ENCODE data around the gene EYA3. TPM values are rescaled to one million over a fixed set of nuclear protein-coding genes. Genes with fewer than 3 reads are reported as not detected.

EYA3 gene
- total and polyA plus RNA-seq, 10 of the 15 experiments (the other 5 are each of a cell fraction or from before 2014, with no cell fraction given): 13.0 to 46.6 (median 23.4) TPM

DNA sequence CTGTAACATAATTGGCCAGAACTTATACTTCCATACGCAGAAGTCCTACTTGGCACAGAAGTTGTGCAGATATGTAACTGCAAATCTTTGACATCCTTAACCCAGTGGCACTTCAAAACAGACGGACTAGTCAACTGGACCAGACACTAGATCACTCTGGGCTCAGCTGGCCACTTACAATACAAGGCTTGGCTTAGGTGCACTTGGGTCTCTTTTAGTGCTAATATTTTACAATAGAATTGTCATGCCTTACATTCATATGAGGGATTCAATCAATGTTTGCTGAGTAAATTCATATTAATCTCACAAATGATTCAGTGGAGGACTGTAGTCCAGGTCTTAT lies 108.6 kb downstream of the EYA3 start:
- H4K20me1 ChIP-seq (ENCODE audit: control insufficient read depth, insufficient read depth): no peaks in the 10 kb centered on the region
- RAD21 ChIA-PET (ENCODE audit: unreplicated experiment): interaction anchor here (0.7 to 4.6 kb wide), 4 partner anchors 40 to 139 kb away, joined by 3 to 32 read pairs (median 4); no protein-coding TSS in a partner anchor
- no peaks in the 10 kb centered on the region for H3K9me3 ChIP-seq (replicated peaks; ENCODE audit: control insufficient read depth, insufficient read depth, low read length)
- in situ Hi-C loops (cut with MboI): loop anchor here (5.0 kb wide), 1 partner anchor 118 kb away; no protein-coding TSS in a partner anchor
- no peak for FAIRE-seq
- intact Hi-C loops (cut with micrococcal nuclease; ENCODE audit: unreplicated experiment): loop anchor here (1.0 kb wide), 1 partner anchor 122 kb away; no protein-coding TSS in a partner anchor
- POLR2A ChIA-PET: interaction anchor here (0.5 kb wide), 1 partner anchor 35 kb away, joined by 3 read pairs; no protein-coding TSS in a partner anchor
- no peak overlapping the region for H2AFZ ChIP-seq (ENCODE audit: control insufficient read depth, low read depth, low read length)
- ATAC-seq: peak; percentile 31; the same call in 1 of the 3 replicates
- CTCF ChIA-PET: interaction anchor here (0.8 to 5.6 kb wide), 15 partner anchors 8 to 310 kb away, joined by 3 to 50 read pairs (median 5); no protein-coding TSS in a partner anchor
- WGBS (ENCODE audit: insufficient coverage, insufficient replicate concordance, low lambda C conversion rate, missing lambda C conversion rate): 22% methylated on average over 2 of the region's 2 CpGs
- no peak for DNase-seq (ENCODE audit: low read depth, low spot score)
- H3K4me3 ChIP-seq: no peak overlapping the region
- H3K27ac ChIP-seq (ENCODE audit: control insufficient read depth, insufficient read depth): 0 out of 2 replicates have a peak overlapping the region, but pooled peaks have one; percentile 25
- no peak overlapping the region for H3K4me2 ChIP-seq (ENCODE audit: control insufficient read depth, insufficient read depth)
- no peak overlapping the region for H3K9ac ChIP-seq (ENCODE audit: control insufficient read depth, insufficient read depth, low read length)
- no peaks in the 10 kb centered on the region for H3K27me3 ChIP-seq (replicated peaks in 1 of 2; ENCODE audit: control insufficient read depth in 2 of 2, insufficient read depth in 2 of 2, low read length in 1 of 2)
- BruUV-seq (replicated peaks): no TSS peak
- SMC1A ChIA-PET (ENCODE audit: uncharacterized antibody, unreplicated experiment): interaction anchor here (0.7 to 5.7 kb wide), 10 partner anchors 21 to 229 kb away, joined by 3 to 44 read pairs (median 4); partner anchors contain the start of gene SMPDL3B
- no peak for TF ChIP-seq GATAD2B (conservative IDR thresholded peaks at IDR 0.05; ENCODE audit: low read depth)
- no peak for TF ChIP-seq ZNF274 (IDR thresholded peaks at IDR 0.05; ENCODE audit: insufficient read depth, insufficient read length)
- TF ChIP-seq, protein P1, sequence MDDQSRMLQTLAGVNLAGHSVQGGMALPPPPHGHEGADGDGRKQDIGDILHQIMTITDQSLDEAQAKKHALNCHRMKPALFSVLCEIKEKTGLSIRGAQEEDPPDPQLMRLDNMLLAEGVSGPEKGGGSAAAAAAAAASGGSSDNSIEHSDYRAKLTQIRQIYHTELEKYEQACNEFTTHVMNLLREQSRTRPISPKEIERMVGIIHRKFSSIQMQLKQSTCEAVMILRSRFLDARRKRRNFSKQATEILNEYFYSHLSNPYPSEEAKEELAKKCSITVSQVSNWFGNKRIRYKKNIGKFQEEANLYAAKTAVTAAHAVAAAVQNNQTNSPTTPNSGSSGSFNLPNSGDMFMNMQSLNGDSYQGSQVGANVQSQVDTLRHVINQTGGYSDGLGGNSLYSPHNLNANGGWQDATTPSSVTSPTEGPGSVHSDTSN (IDR thresholded peaks at IDR 0.05; ENCODE audit: insufficient replicate concordance, low read depth, low read length): no peak
- no peak for TF ChIP-seq BRCA1 (IDR thresholded peaks at IDR 0.05; ENCODE audit: low read depth, low read length)
- TF ChIP-seq ATF7 (IDR thresholded peaks at IDR 0.05; ENCODE audit: low read depth): no peak
- TF ChIP-seq, protein P2, sequence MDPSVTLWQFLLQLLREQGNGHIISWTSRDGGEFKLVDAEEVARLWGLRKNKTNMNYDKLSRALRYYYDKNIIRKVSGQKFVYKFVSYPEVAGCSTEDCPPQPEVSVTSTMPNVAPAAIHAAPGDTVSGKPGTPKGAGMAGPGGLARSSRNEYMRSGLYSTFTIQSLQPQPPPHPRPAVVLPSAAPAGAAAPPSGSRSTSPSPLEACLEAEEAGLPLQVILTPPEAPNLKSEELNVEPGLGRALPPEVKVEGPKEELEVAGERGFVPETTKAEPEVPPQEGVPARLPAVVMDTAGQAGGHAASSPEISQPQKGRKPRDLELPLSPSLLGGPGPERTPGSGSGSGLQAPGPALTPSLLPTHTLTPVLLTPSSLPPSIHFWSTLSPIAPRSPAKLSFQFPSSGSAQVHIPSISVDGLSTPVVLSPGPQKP (IDR thresholded peaks at IDR 0.05; ENCODE audit: low read depth, low read length): no peak
- TF ChIP-seq WRNIP1 (IDR thresholded peaks at IDR 0.05; ENCODE audit: borderline replicate concordance, low read depth, low read length): no peak
- TF ChIP-seq FOXK2 (IDR thresholded peaks at IDR 0.05): no peak
- TF ChIP-seq NFYB (IDR thresholded peaks at IDR 0.05; ENCODE audit: insufficient read depth, low read depth, low read length): no peak
- TF ChIP-seq FOXM1 (IDR thresholded peaks at IDR 0.05; ENCODE audit: low read depth, low read length): no peak
- TF ChIP-seq, protein P3, sequence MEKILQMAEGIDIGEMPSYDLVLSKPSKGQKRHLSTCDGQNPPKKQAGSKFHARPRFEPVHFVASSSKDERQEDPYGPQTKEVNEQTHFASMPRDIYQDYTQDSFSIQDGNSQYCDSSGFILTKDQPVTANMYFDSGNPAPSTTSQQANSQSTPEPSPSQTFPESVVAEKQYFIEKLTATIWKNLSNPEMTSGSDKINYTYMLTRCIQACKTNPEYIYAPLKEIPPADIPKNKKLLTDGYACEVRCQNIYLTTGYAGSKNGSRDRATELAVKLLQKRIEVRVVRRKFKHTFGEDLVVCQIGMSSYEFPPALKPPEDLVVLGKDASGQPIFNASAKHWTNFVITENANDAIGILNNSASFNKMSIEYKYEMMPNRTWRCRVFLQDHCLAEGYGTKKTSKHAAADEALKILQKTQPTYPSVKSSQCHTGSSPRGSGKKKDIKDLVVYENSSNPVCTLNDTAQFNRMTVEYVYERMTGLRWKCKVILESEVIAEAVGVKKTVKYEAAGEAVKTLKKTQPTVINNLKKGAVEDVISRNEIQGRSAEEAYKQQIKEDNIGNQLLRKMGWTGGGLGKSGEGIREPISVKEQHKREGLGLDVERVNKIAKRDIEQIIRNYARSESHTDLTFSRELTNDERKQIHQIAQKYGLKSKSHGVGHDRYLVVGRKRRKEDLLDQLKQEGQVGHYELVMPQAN (conservative IDR thresholded peaks at IDR 0.05): no peak
- no peak for TF ChIP-seq SUPT20H (IDR thresholded peaks at IDR 0.05; ENCODE audit: borderline replicate concordance, control insufficient read depth, low read depth, low read length)
- TF ChIP-seq TCF7 (IDR thresholded peaks at IDR 0.05; ENCODE audit: borderline replicate concordance): no peak
- TF ChIP-seq RAD21 (IDR thresholded peaks at IDR 0.05; ENCODE audit: insufficient read depth, low read depth, low read length): no peak
- H3K36me3 ChIP-seq (ENCODE audit: control insufficient read depth in 2 of 2, insufficient read depth in 2 of 2, low read length in 1 of 2): no peaks in the 10 kb centered on the region
- H3K79me2 ChIP-seq (ENCODE audit: control insufficient read depth, insufficient read depth, low read length): no peaks in the 10 kb centered on the region
- peaks cover 11% of the 10 kb centered on the region for H3K4me1 ChIP-seq (ENCODE audit: control insufficient read depth, insufficient read depth, low read length)
